GM18502 (cell line): ENCODE results near the gene RAP2A.

ENCODE experiments used
- ATAC-seq: cut with Tn5 transposase; IDR thresholded peaks from one replicate; pipeline ENCODE4 v1.9.1; 2021; ENCODE audit warnings: mild to moderate bottlenecking; ENCODE audit not compliant: unreplicated experiment, poor library complexity

The RAP2A gene

DNA sequence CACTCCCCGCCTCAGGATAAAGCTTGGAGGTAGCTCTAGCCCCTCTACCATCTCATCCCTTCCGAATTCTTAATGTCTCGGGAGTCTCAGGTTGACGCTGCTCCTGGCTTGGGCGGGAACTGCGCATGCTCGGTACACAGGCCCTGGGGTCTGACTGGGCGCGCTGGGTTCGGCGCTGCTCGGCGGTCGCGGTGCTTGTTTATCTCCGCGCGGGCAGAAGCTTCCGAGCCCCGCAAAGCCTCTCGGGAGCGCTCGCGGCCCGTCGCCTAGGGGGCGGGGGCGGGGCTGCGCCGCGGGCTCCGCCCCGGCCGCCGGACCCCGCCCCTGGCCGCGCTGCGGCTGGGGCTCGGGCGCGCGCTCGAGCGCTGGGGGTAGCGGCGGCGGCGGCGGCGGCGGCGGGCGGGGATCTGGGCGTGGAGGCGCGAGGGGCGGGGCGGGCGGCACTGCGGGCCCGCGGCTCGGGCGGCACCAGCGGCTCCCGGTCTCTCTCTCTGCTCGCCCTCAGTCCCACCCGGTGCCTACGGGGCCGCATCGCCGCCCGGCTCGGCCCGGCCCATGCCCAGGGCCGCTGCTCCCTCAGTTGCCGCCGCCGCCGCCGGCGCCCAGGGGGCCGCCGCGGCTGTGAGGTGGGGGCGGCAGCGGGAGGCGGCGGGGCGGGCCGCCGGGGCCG lies at the start of gene RAP2A:
TSS of gene RAP2A (plus strand) at position 443 of the 670 bp plus-strand sequence. CDS start 302 bp downstream, outside the sequence.
- peak; percentile 44 for ATAC-seq

DNA sequence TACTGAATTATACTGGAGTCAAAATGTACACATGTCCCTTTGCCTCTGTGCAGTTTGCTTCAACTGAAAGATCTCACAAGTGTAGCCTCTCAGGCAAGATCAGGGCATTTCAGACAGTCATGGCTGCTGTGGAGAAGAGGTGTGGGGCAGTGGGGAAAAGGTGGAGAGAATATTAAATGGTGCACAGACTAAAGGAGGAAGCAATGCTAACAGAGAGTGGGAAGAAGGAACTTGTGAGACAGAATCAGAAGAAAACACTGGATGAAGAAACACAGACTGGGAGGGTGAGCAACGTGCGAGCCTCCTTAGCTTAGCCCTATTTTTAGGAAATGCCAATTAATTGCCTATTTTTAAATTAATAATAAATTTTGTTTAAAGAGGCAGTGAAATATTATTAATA lies 49.6 kb upstream of the RAP2A start:
- no peak for ATAC-seq

GRCh38 chr13:97385146-97385545 lies 48.8 kb upstream of the RAP2A start:
- no peak for ATAC-seq

- ATAC-seq = no peak
Measured at GRCh38 chr13:97385854-97386253, 48.1 kb upstream of the RAP2A start.

GRCh38 chr13:97386801-97387484 lies 47.0 kb upstream of the RAP2A start:
- peak; percentile 60 for ATAC-seq

GRCh38 chr13:97387485-97387839 lies 46.5 kb upstream of the RAP2A start:
- ATAC-seq = no peak

DNA sequence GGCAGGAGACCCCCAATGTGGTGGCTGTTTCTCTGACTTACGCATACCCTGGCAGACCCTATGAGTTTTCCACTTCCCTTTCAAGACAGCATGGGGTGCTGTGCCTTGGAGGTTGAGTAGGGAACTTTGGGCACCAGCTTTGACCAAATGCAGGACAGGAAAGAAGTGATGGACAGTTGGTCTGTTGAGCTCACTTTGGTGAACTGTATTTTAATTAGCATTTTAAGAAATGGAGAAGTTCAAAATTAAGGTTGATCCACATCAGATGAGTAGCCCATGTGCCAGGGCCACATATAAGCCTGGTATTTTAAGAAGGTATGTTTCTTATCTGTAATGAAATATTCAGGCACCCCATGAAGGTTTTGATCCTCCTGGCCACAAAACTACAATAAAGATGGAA lies 46.1 kb upstream of the RAP2A start:
- no peak for ATAC-seq

DNA sequence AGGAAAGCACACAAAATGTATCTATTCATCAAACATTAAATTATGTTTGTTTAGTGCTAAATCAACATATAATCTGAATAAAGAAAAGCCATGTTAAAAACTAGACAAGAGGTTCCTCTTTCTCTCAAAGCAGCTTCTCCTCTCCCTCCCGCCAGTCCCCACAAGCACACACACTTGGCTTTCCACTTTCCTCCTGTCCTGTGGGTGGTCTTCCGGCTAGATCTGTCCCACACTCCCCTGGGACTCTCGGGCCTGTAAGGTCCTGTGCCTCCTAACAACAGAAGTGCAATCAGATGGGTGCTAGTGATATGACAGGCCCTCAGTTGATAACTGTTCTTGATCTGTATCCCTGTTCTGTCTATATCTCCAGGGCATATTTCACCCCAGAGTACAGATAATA lies 45.6 kb upstream of the RAP2A start:
- no peak for ATAC-seq

GRCh38 chr13:97390941-97391600 lies 42.9 kb upstream of the RAP2A start:
- ATAC-seq = no peak

DNA sequence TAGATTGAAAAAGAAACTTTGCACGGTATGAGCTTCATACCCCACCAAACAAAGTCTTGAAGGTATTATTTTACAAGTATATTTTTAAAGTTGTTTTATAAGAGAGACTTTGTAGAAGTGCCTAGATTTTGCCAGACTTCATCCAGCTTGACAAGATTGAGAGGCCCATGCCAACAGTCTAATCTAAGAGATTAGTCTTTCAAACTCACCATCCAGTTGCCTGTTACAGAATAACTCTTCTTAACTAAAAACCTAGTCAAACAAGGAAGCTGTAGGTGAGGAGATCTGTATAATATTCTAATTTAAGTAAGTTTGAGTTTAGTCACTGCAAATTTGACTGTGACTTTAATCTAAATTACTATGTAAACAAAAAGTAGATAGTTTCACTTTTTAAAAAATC lies 41.9 kb upstream of the RAP2A start:
- ATAC-seq = no peak

DNA sequence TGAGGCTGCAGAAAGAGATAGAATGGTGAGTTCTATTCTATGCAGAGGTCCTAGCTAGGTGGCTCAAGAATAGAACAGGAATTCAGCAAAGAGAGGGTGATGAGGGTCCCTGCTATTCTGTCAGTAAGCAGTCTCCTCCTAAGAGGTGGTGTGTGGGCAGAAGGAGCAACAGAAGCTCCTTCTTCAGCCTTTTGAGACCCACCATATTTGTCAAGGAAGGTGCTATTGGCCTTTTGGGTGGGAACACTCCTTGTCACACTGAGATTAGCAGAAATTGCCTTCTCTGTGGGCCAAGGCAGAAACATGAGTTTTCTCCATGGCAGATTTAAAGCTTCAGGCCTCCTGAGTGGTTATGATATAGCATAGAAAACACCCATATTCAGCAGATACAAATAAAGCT lies 39.4 kb upstream of the RAP2A start:
- no peak for ATAC-seq

DNA sequence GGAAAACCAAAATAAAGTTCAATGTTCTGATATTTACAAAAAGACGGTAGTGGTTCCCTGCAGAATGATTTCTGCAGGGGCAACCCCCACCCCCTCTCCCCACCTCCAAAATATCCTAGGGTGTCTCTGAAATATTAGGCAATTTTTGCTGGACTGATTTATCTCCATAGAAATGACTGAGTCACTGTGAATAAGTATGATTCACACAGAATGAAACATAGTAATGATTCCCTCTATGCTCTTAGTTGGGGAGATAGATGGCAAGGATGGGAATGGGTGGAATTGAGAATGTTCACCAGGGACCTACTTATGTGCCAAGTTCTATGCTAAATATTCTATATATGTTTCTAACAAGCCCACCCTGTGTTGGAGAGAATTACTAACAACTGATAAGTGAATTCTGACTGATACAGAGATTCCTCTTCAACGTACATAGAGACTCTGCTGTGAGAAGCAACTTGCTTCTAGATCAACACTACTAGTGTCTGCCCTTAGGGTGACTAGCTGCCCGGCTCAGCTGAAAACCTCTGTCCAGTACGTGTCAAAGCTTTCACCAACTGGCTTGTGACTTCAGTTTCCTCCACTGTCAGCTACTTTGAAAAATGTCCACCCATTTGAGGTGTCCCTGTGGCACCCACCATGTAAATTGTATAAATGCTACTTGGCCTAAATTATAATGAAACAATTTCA lies 38.4 kb upstream of the RAP2A start:
- no peak for ATAC-seq

DNA sequence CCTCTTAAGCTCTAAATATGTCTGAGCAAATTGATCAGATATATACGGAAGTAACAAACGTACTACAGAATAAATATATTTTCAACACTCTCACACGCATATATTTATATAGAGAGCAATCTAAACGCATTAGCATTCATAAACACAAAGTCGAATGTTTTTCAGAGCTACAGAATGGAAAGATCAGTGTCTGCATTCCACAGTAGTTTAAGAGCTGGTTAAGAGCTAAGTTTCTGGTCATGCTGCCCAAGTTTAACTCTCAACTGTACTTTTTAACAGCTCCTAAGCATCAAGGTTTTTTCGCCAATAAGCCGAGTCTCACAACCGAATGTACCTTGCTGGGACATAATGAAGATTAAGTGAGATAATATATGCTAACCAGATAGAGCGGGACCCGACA lies 36.7 kb upstream of the RAP2A start:
- no peak for ATAC-seq

DNA sequence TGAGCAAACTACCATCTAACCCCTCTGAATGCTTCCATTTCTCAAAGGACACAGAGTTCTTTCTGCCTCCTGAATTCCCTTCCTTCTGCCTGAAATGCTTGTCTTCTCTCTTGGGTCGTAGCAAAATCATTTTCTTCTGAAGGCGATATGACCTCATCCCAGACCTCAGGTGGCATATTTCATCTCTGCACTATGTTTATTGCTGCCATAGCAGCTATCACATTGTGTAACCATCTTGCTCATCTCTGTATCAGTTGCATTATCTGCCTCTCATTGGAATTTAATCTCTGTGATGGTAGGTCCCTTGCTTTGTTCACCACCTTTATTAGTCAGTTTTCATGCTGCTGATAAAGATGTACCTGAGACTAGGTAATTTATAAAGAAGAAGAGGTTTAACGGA lies 32.5 kb upstream of the RAP2A start:
- no peak for ATAC-seq

GRCh38 chr13:97403893-97404750 lies 29.8 kb upstream of the RAP2A start:
- no peak for ATAC-seq

- no peak for ATAC-seq
Measured at GRCh38 chr13:97407540-97407939, 26.4 kb upstream of the RAP2A start.

GRCh38 chr13:97408938-97409337 lies 25.0 kb upstream of the RAP2A start:
- ATAC-seq = no peak

DNA sequence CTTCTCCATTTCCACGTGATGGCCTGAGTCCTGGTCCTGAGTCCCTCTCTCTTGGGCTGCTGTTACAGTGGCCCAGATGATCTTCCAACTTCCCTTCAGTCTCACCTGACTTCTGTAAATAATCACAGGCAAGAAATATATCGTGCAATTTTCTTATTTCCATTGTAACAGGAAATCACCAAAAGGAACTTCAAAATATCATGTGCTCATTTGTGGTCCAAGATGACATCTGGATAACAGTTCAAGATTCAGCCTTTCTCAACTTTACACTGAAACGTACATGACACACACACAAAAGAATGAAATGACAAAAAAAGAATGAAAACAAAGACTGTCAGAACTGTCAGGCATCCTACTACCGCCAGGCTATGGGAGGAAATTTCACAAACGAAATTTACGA lies 22.0 kb upstream of the RAP2A start:
- no peak for ATAC-seq

GRCh38 chr13:97413694-97414093 lies 20.3 kb upstream of the RAP2A start:
- ATAC-seq = no peak

DNA sequence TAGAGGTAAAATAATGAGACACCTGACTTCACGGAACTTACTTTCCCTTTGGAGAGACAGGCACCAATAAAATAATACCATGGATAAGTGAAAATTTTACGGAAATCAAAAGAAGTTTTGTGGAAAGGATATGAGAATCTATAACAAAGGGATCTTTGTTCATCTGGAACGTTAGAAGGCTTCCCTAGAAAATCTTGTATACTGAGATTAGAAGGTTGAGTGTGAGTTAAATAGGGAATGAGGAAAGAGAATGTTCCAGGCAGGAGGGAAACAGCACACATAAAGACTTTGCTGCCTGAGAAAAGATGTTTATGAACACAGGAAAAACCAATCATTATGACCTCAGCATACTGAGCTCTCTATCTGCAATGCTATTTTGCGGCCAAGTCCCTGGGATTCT lies 19.6 kb upstream of the RAP2A start:
- no peak for ATAC-seq
